Measurements from ENCODE around the gene MINDY4. TPM values are rescaled to one million over a fixed set of nuclear protein-coding genes. Genes with fewer than 3 reads are reported as not detected.

The MINDY4 gene
- total and polyA plus RNA-seq, 2 of the 13 experiments (the other 11 are each of a cell fraction or from before 2014, with no cell fraction given) = not detected

GRCh38 chr7:30757342-30757692 is 13.9 kb upstream of the MINDY4 start:
- intact Hi-C loops (cut with micrococcal nuclease; ENCODE audit: unreplicated experiment) (no loop called here), in situ Hi-C loops (cut with HindIII; ENCODE audit: extremely low pct_ligation_motif_present, low pct_unique_long_range_greater_than_20kb) (no loop called here)
- Histone ChIP-seq H3K9ac (ENCODE audit: insufficient read depth, low read depth, low read length) (no peak overlapping the region), H3K27ac (ENCODE audit: extremely low read length, insufficient read depth, low read length) (no peak overlapping the region), H3K4me3 (replicated peaks in 1 of 3; ENCODE audit: insufficient read depth in 1 of 3, low read depth in 2 of 3, low read length in 3 of 3) (no peak overlapping the region), H3K36me3 (replicated peaks in 1 of 2; ENCODE audit: control insufficient read depth in 1 of 2, insufficient read depth in 2 of 2, low read length in 2 of 2) (no peaks in the 10 kb centered on the region), H3K4me1 (ENCODE audit: insufficient read depth, low read length) (no peaks in the 10 kb centered on the region), H3K27me3 (ENCODE audit: control insufficient read depth in 1 of 2, insufficient read depth in 2 of 2, low read length in 2 of 2) (no peaks in the 10 kb centered on the region), H3K9me3 (ENCODE audit: low read length) (no peaks in the 10 kb centered on the region), H2AFZ (ENCODE audit: low read length) (no peak overlapping the region), H4K20me1 (ENCODE audit: insufficient read depth, low read length) (no peaks in the 10 kb centered on the region), H3K79me2 (ENCODE audit: insufficient read depth, low read length) (no peaks in the 10 kb centered on the region), H3K4me2 (ENCODE audit: low read depth, low read length) (no peak overlapping the region)
- ChIA-PET POLR2A (no interaction called here), CTCF (ENCODE audit: low intra/inter-chr PET ratio, low total read pairs) (no interaction called here)
- TF ChIP-seq MIXL1 (CRISPR knock-in tag; IDR thresholded peaks at IDR 0.05) = no peak
- no peak for TF ChIP-seq ZNF713 (CRISPR knock-in tag; IDR thresholded peaks at IDR 0.05)
- TF ChIP-seq ZBTB8A (CRISPR knock-in tag; IDR thresholded peaks at IDR 0.05; ENCODE audit: borderline replicate concordance, low read depth) = no peak
- TF ChIP-seq HOXA5 (CRISPR knock-in tag; IDR thresholded peaks at IDR 0.05) = no peak
- no peak for TF ChIP-seq SNAPC4 (CRISPR knock-in tag; IDR thresholded peaks at IDR 0.05)
- no peak for TF ChIP-seq ZFX (CRISPR knock-in tag; IDR thresholded peaks at IDR 0.05; ENCODE audit: low read depth)
- no peak for TF ChIP-seq THYN1 (CRISPR knock-in tag; IDR thresholded peaks at IDR 0.05; ENCODE audit: borderline replicate concordance, low read depth)
- TF ChIP-seq FOXC1 (CRISPR knock-in tag; IDR thresholded peaks at IDR 0.05; ENCODE audit: borderline replicate concordance) = no peak
- no peak for TF ChIP-seq AKAP8 (CRISPR knock-in tag; IDR thresholded peaks at IDR 0.05)
- TF ChIP-seq NCOR1 (IDR thresholded peaks at IDR 0.05; ENCODE audit: borderline replicate concordance, low read length) = no peak
- TF ChIP-seq ZNF205 (CRISPR knock-in tag; IDR thresholded peaks at IDR 0.05) = no peak
- no peak for TF ChIP-seq ZNF280D (CRISPR knock-in tag; IDR thresholded peaks at IDR 0.05)
- FAIRE-seq = no peak
- 9% methylated on average over 5 of the region's 6 CpGs for WGBS (ENCODE audit: low lambda C conversion rate)
- no TSS peak for BruUV-seq (replicated peaks)
- peak; percentile 26; the same call in 1 of the 3 replicates for ATAC-seq
- DNase-seq (ENCODE audit: low spot score) = no peak

Data from HepG2 (cell line).